SU-DHL-6 (cell line): ENCODE results near the gene ARHGAP6.

Experiments
- H2AFZ ChIP-seq: fragments of 200-600 bp; sonication (generic); 2 replicates; pipeline ENCODE4 v1.6.1; 2014; ENCODE audit warnings: low read depth, mild to moderate bottlenecking, moderate library complexity, mixed read lengths, antibody characterized with exemption, low read length; ENCODE audit not compliant: severe bottlenecking
- H3F3A ChIP-seq: fragments of 200-600 bp; shearing (Covaris generic); 2 replicates; pipeline ENCODE4 v1.6.0; 2016; ENCODE audit warnings: antibody characterized with exemption, mild to moderate bottlenecking; ENCODE audit not compliant: insufficient read depth
- H3K27ac ChIP-seq: fragments of 200-600 bp; sonication (generic); 2 replicates; pipeline ENCODE4 v1.5.1; 2016; ENCODE audit warnings: low read depth, mild to moderate bottlenecking, low read length, moderate library complexity, mixed read lengths
- H3K27me3 ChIP-seq: fragments of 200-600 bp; sonication (generic), shearing (Covaris generic); 2 replicates; pipeline ENCODE4 v1.6.0; 2014; ENCODE audit warnings: mild to moderate bottlenecking, low read length
- H3K36me3 ChIP-seq: fragments of 200-600 bp; sonication (generic); 2 replicates; pipeline ENCODE4 v1.6.1; 2014; ENCODE audit warnings: mild to moderate bottlenecking, low read length, mixed read lengths
- H3K4me2 ChIP-seq: fragments of 300-600, 200-600 bp; shearing (Covaris generic), sonication (generic); 2 replicates; pipeline ENCODE4 v1.6.0; 2014; ENCODE audit warnings: low read length, low read depth, mild to moderate bottlenecking; ENCODE audit not compliant: poor library complexity, severe bottlenecking
- H3K4me3 ChIP-seq: fragments of 200-600 bp; sonication (generic); 2 replicates; pipeline ENCODE4 v1.5.1; 2014; ENCODE audit warnings: antibody characterized with exemption, low read length, mild to moderate bottlenecking, mixed read lengths; ENCODE audit not compliant: insufficient read depth, poor library complexity, severe bottlenecking
- H3K79me2 ChIP-seq: fragments of 200-600 bp; sonication (generic); 2 replicates; pipeline ENCODE4 v1.6.1; 2014; ENCODE audit warnings: mild to moderate bottlenecking, low read length, moderate library complexity; ENCODE audit not compliant: insufficient read depth
- H3K9ac ChIP-seq: fragments of 200-600 bp; sonication (generic); 2 replicates; pipeline ENCODE4 v1.7.0; 2014; ENCODE audit warnings: mild to moderate bottlenecking, low read length
- H3K9me2 ChIP-seq: fragments of 200-600 bp; sonication (generic); replicated peaks from 2 replicates; pipeline ENCODE4 v1.6.1; 2014; ENCODE audit warnings: low read length; ENCODE audit not compliant: insufficient read depth
- H3K9me3 ChIP-seq: fragments of 200-600 bp; sonication (generic); 2 replicates; pipeline ENCODE4 v1.6.1; 2014; ENCODE audit warnings: low read length, mixed read lengths; ENCODE audit not compliant: insufficient read depth
- H4K20me1 ChIP-seq: fragments of 200-600 bp; sonication (generic); 2 replicates; pipeline ENCODE4 v1.6.1; 2014; ENCODE audit warnings: low read depth, mild to moderate bottlenecking, antibody characterized with exemption, low read length, moderate library complexity, mixed read lengths
- CTCF ChIP-seq: fragments of 200-600 bp; sonication (generic); IDR thresholded peaks from one replicate; pipeline ENCODE4 v1.5.1; 2017; ENCODE audit warnings: antibody characterized with exemption, mild to moderate bottlenecking, low read length, moderate library complexity; ENCODE audit not compliant: insufficient read depth, poor library complexity, severe bottlenecking
- EZH2phosphoT487 ChIP-seq: fragments of 200-600 bp; sonication (generic), shearing (Covaris generic); conservative IDR thresholded peaks from 2 replicates; pipeline ENCODE4 v1.6.1; 2018; ENCODE audit warnings: mild to moderate bottlenecking, antibody characterized with exemption, low read length, moderate library complexity, mixed read lengths

The ARHGAP6 gene

GRCh38 chrX:11678158-11678557 is 12.4 kb upstream of the ARHGAP6 start:
- TF ChIP-seq CTCF: no peak
- no peak for TF ChIP-seq EZH2phosphoT487
- Histone ChIP-seq H3K9ac (no peak overlapping the region), H3K27me3 (no peaks in the 10 kb centered on the region), H3K9me2 (no peaks in the 10 kb centered on the region), H3K4me3 (no peak overlapping the region), H3K9me3 (no peaks in the 10 kb centered on the region), H3K36me3 (no peaks in the 10 kb centered on the region), H4K20me1 (no peaks in the 10 kb centered on the region), H2AFZ (no peak overlapping the region), H3K27ac (no peak overlapping the region), H3K4me2 (no peak overlapping the region), H3K79me2 (no peaks in the 10 kb centered on the region), H3F3A (no peaks in the 10 kb centered on the region)

GRCh38 chrX:11672213-11672612 is 6.5 kb upstream of the ARHGAP6 start:
- Histone ChIP-seq H3K27ac (no peak overlapping the region), H3K36me3 (no peaks in the 10 kb centered on the region), H3K4me2 (no peak overlapping the region), H3K27me3 (no peaks in the 10 kb centered on the region), H4K20me1 (no peaks in the 10 kb centered on the region), H3K79me2 (no peaks in the 10 kb centered on the region), H3K9me3 (no peaks in the 10 kb centered on the region), H3K4me3 (no peak overlapping the region), H2AFZ (no peak overlapping the region), H3K9me2 (no peaks in the 10 kb centered on the region), H3F3A (no peaks in the 10 kb centered on the region), H3K9ac (no peak overlapping the region)
- TF ChIP-seq CTCF (no peak), EZH2phosphoT487 (no peak)

GRCh38 chrX:11670316-11670715 is 4.6 kb upstream of the ARHGAP6 start:
- TF ChIP-seq EZH2phosphoT487 (no peak), CTCF (no peak)
- no peaks in the 10 kb centered on the region for H3F3A ChIP-seq
- H3K79me2 ChIP-seq: no peaks in the 10 kb centered on the region
- no peaks in the 10 kb centered on the region for H3K36me3 ChIP-seq
- H4K20me1 ChIP-seq: no peaks in the 10 kb centered on the region
- H3K27me3 ChIP-seq: no peaks in the 10 kb centered on the region
- H3K27ac ChIP-seq: no peak overlapping the region
- no peak overlapping the region for H3K4me3 ChIP-seq
- H3K9me3 ChIP-seq: no peaks in the 10 kb centered on the region
- H3K9ac ChIP-seq: no peak overlapping the region
- no peaks in the 10 kb centered on the region for H3K9me2 ChIP-seq
- no peak overlapping the region for H2AFZ ChIP-seq
- no peak overlapping the region for H3K4me2 ChIP-seq
